Testis (tissue), 3 donors: ENCODE measurements around the gene SCMH1. TPM values are rescaled to one million over a fixed set of nuclear protein-coding genes. Genes with fewer than 3 reads are reported as not detected.

ENCODE experiments used
- DNase-seq: peaks from one replicate; pipeline ENCODE4 v3.0.0-alpha.2; 2019
- H3K27ac ChIP-seq, 2 donors: fragments of 200-600 bp; sonication (generic); one replicate each; pipeline ENCODE4 v1.5.1; 2019
- H3K27me3 ChIP-seq: fragments of 200-600 bp; sonication (generic); one replicate; pipeline ENCODE4 v1.5.1; 2019
- H3K36me3 ChIP-seq: fragments of 200-600 bp; sonication (generic); one replicate; pipeline ENCODE4 v1.5.1; 2017; ENCODE audit warnings: low read depth; ENCODE audit errors: missing control alignments
- H3K4me1 ChIP-seq: fragments of 200-600 bp; sonication (generic); one replicate; pipeline ENCODE4 v1.5.1; 2019
- H3K4me3 ChIP-seq, 2 donors: fragments of 200-600 bp; sonication (generic); one replicate each; pipeline ENCODE4 v1.5.1; 2017 to 2019
- H3K9me3 ChIP-seq: fragments of 200-600 bp; sonication (generic); one replicate; pipeline ENCODE4 v1.5.1; 2017
- POLR2A ChIP-seq: fragments of 450-650 bp; IDR thresholded peaks from one replicate; pipeline ENCODE4 v1.6.1; 2017; ENCODE audit warnings: antibody characterized with exemption, mild to moderate bottlenecking, moderate library complexity
- WGBS, 2 donors: methylation state at CpG; one replicate each; pipeline ENCODE4 v1.1.5; 2018; 5-methylcytosine and 5-hydroxymethylcytosine counted together
- intact Hi-C: fragments of 100-400 bp; cut with DNase I; formaldehyde crosslinking; loops from one replicate; pipeline ENCODE4 v1.15.1; 2023; ENCODE audit warnings: low total_unique reads
- polyA plus RNA-seq: library from polyadenylated mRNA; stranded (reverse); fragments of 350-450 nt; fragmentation: Illumina TruSeq; extraction: RNeasy Lipid Tissue Mini Kit (QIAGEN cat#74804); gene quantifications from one replicate; pipeline ENCODE4 v1.2.3, GENCODE V29; 2014; ENCODE audit warnings: low read depth, low replicate concordance; ENCODE audit not compliant: insufficient read depth
- total RNA-seq, 2 donors: library from RNA; depleted of rRNA; stranded (reverse); fragments of >200 nt; gene quantifications; one replicate each; pipeline ENCODE4 v1.2.3, GENCODE V29; 2016
- TF ChIP-seq, protein P1 (sequence below), 3 experiments: fragments of 450-650 bp in 2 of 3; fragments of 200-600 bp in 1 of 3; sonication (generic) in 1 of 3; IDR thresholded peaks; one replicate each; pipeline ENCODE4 v1.5.1; 2016 to 2019; ENCODE audit warnings: antibody characterized with exemption in 3 of 3, mild to moderate bottlenecking in 2 of 3, moderate library complexity in 1 of 3

Gene SCMH1
- total and polyA plus RNA-seq, 3 donors from 2014 or later, result 60.8 to 79.7 (median 79.0) TPM

DNA sequence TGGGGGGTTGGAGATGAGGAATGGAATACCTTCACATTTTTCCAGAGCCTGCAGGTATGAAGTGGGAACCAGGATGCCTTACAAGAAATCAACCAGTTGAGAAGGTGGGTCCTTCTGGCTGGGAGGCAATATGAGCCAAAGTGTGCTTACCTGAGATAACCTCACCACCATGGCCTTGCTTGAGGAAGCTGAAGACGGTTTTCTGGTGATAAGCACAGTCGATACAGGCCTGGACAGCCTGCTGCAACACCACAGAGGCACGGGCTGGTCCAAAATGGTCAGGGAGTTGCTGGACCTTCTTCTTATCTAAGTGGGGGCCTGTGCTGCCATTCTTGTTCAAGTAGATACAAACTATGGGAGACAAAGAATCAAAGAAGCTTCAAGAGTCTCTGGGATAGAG is 193.6 kb downstream of the SCMH1 start:
- Histone ChIP-seq H3K4me3 (no peak overlapping the region), H3K27ac (no peak overlapping the region), H3K9me3 (no peaks in the 10 kb centered on the region), H3K36me3 (no peaks in the 10 kb centered on the region), H3K4me1 (no peaks in the 10 kb centered on the region), H3K27me3 (no peaks in the 10 kb centered on the region)
- intact Hi-C loops, result no loop called here
- WGBS, 2 donors, result 72 to 80% methylated on average over 3 of the region's 3 CpGs
- DNase-seq, result no peak
- no peak for TF ChIP-seq POLR2A
- TF ChIP-seq, protein P1, sequence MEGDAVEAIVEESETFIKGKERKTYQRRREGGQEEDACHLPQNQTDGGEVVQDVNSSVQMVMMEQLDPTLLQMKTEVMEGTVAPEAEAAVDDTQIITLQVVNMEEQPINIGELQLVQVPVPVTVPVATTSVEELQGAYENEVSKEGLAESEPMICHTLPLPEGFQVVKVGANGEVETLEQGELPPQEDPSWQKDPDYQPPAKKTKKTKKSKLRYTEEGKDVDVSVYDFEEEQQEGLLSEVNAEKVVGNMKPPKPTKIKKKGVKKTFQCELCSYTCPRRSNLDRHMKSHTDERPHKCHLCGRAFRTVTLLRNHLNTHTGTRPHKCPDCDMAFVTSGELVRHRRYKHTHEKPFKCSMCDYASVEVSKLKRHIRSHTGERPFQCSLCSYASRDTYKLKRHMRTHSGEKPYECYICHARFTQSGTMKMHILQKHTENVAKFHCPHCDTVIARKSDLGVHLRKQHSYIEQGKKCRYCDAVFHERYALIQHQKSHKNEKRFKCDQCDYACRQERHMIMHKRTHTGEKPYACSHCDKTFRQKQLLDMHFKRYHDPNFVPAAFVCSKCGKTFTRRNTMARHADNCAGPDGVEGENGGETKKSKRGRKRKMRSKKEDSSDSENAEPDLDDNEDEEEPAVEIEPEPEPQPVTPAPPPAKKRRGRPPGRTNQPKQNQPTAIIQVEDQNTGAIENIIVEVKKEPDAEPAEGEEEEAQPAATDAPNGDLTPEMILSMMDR (IDR thresholded peaks at IDR 0.05), result no peak

DNA sequence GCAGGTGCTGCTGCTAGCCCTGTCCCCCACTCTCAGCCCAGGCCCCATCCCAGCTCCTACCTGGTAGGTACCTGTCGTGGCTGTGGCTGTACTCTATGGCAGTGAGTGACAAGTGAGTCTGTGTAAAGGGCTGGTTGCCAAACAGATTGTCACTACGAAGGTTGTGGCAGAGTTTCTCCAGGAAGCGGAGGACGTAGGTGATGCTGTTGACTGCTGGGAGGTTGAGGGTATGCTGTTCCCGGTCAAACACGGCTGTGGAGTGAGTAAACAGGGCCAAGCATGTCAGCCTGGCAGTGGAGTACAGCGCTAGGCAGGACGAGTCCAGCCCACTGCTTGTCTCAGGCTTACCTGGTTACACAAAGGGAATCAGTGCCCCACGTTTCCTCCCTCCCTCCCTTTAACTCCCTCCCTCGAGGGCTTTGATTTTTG is 195.7 kb downstream of the SCMH1 start:
- DNase-seq, result no peak
- H3K4me3 ChIP-seq, result no peak overlapping the region
- H3K27me3 ChIP-seq, result no peaks in the 10 kb centered on the region
- intact Hi-C loops, result no loop called here
- H3K9me3 ChIP-seq, result no peaks in the 10 kb centered on the region
- H3K27ac ChIP-seq, result no peak overlapping the region
- TF ChIP-seq, protein P1 (IDR thresholded peaks at IDR 0.05), result no peak
- no peak for TF ChIP-seq POLR2A
- H3K36me3 ChIP-seq, result no peaks in the 10 kb centered on the region
- no peaks in the 10 kb centered on the region for H3K4me1 ChIP-seq
- 88 to 95% methylated on average over 10 of the region's 10 CpGs for WGBS, 2 donors

DNA sequence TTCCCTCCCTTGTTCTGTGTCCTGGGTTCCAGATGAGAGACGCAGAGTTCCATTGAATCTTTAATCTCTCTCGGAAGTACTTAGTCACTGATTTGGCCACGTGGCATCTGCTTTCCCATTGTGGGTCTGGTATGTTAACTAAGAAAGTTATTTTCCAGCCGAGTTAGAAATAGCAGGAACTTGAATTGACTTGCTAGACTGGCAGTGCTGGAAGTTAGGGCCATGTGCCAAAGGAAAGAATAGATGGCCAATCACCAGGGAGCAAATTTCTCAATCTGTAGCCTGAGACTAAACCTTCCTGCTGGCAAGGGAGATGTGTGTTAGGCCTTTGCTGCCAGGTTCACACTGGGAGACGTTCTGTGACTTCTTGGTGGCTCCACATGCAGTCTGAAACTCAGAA is 196.4 kb downstream of the SCMH1 start:
- Histone ChIP-seq H3K9me3 (no peaks in the 10 kb centered on the region), H3K27ac (no peak overlapping the region), H3K4me3 (no peak overlapping the region), H3K36me3 (no peaks in the 10 kb centered on the region), H3K4me1 (no peaks in the 10 kb centered on the region), H3K27me3 (no peaks in the 10 kb centered on the region)
- intact Hi-C loops, result no loop called here
- no peak for TF ChIP-seq POLR2A
- TF ChIP-seq, protein P1 (IDR thresholded peaks at IDR 0.05), result no peak
- DNase-seq, result no peak
- 70 to 84% methylated on average over 5 of the region's 5 CpGs for WGBS, 2 donors

DNA sequence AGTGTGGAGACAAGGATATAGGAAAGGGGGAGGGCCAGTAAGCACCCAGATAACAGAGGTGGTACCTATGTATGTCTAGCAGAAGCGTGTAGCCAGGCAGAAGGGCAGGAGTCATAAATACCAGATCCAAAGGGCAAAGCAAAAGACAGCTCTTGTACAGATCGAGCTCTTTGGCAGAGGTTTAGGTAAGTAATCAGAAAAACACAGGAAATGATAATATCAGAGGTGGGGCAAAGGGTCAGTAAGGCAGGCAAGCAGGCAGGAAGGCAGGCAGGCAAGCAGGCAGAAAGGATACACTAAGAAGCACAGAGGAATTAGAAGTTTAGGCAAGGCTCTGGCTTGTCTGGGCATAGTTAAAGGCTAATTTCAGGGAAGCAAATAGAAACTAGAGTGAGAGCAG is 197.9 kb downstream of the SCMH1 start:
- Histone ChIP-seq H3K4me1 (no peaks in the 10 kb centered on the region), H3K27ac (no peak overlapping the region), H3K27me3 (no peaks in the 10 kb centered on the region), H3K4me3 (no peak overlapping the region), H3K9me3 (no peaks in the 10 kb centered on the region), H3K36me3 (no peaks in the 10 kb centered on the region)
- no peak for DNase-seq
- intact Hi-C loops, result no loop called here
- TF ChIP-seq POLR2A, result no peak
- TF ChIP-seq, protein P1 (IDR thresholded peaks at IDR 0.05), result no peak
- 80 to 84% methylated on average over 2 of the region's 2 CpGs for WGBS, 2 donors

DNA sequence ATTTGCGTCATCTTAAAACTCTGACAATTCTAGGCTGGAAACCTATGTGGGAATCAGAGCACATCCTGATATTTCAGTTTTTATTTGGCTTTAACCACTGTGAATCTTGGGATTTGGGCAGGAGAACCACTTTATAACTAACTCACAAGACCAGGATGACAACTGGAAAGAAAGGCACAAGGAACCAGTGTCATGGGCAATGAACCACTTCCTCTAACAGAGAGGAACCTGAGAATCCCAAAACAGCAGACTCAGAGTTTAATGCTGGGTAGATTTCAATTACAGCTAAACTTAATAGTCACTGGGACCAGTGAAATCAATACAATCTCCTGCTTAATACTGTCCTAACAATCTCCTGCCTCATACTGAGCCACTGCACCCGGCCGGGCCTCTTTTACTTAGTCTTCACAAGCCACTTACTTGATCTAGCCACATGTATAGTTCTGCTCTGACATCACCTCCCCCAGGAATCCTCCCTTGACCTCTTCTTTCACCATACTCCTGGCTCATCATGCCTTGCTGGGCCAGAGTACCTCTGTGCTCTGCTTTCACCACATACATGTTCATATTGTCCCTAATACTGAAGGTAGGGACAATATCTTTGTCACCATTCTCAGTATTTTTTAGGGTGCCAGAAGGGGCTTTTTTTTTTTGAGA is 200.4 kb downstream of the SCMH1 start:
- intact Hi-C loops, result no loop called here
- H3K4me3 ChIP-seq, result no peak overlapping the region
- H3K36me3 ChIP-seq, result no peaks in the 10 kb centered on the region
- no peak for TF ChIP-seq POLR2A
- TF ChIP-seq, protein P1 (IDR thresholded peaks at IDR 0.05), result no peak
- WGBS, 2 donors, result 91 to 93% methylated on average over 3 of the region's 3 CpGs
- peaks cover 2% of the 10 kb centered on the region for H3K4me1 ChIP-seq
- no peaks in the 10 kb centered on the region for H3K27me3 ChIP-seq
- H3K9me3 ChIP-seq, result no peaks in the 10 kb centered on the region
- no peak for DNase-seq
- no peak overlapping the region for H3K27ac ChIP-seq
